HPDE6-E6E7 (cell line): ENCODE results near the gene CABP7.
"Not testable (repeated sequence)": the region's sequence is repeated elsewhere in the genome, so short reads cannot be mapped to it uniquely, and the experiment has no call there.

Experiments
- DNase-seq: peaks from one replicate; pipeline ENCODE4 v3.0.0; 2011; ENCODE audit warnings: missing footprints; ENCODE audit errors: extremely low spot score

Gene CABP7

DNA sequence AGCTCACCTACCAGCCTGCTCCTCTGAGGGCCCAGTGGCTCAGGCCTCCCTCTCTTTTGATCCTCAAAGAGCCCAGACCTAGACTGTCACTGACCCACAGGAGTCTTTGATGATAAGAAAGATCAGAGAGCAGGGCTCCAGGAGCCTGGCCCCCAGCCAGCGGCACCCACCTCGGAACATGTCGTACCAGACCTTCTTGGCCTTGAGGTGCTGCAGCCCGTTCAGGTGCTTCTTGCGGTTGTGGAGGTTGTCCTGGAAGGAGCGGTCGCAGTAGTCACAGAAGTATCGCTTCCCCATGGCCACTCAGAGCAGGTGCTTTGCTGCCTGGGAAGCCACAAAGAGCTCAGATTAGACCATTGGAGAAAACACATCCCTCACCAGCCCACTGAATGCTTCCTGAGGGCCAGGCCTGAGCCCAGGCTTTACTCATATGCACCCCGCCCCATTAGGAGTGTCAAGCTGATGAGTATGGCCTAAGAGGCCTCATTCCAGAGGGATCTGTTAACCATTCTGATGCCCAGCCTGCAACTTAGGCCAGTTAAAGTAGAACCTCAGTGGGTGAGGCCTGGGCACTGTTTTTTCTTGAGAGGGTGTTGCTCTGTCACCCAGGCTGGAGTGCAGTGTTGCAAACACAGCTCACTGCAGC is 28.6 kb downstream of the CABP7 start:
- DNase-seq = no peak

- no peak for DNase-seq
These were observed 30.2 kb downstream of the CABP7 start for GRCh38 chr22:29750029-29750428.

- DNase-seq = no peak
These were observed 31.0 kb downstream of the CABP7 start for GRCh38 chr22:29750559-29751538.

DNA sequence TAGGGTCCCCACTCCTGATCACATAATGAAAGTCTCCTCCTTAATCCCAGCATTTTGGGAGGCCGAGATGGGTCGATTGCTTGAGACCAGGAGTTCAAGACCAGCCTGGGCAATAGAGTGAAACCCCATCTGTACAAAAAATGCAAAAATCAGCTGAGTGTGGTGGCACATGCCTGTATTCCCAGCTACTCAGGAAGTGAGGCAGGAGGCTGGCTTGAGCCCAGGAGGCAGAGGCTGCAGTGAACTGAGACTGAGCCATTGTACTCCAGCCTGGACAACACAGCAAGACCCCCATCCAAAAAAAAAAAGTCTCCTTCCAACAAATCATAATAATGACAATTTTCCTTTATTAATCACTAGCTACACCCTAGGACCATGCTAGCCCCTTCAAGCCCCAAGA is 31.9 kb downstream of the CABP7 start:
- DNase-seq = no peak

DNA sequence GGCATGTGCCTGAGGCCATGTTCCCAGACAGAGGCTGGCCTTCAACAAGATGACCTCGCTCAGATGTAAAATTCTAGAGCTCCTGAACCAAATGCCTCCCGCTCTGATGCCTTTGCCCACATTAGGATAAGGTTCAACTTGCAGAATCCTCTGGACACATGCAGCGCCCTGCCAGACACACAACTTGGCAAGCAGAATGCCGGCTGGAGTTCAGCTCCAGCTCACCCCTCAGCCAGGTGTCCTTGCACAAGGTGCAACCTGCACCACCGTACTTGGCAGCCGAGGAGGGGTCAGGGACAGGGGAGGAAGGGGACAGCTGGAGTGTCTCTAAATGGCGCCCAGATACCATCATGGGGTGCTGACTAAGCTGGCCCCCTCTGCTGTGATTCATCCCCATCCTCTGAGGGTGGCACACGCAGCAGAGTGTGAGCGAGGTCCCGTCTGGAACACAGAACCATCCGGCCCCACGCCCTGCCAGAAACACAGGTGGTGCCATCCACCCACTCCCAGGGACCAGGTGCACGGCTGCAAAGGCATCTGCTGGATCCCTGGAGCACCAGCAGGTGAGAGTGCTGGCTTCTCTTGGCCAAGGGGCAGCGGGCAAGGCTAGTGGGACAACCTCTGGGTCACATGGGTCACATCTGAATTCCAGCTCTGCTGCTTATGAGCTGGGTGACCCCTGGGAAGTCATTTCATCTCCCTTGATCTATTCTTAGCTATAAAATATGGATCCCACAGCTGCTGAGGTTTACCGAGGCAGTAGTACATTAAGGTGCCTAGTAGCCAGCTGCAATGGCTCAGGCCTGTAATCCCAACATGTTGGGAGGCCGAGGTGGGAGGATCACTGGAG is 34.2 kb downstream of the CABP7 start:
- DNase-seq = no peak

- not testable (repeated sequence) for DNase-seq
These were observed 35.0 kb downstream of the CABP7 start for GRCh38 chr22:29754658-29755395.

- no peak for DNase-seq
These were observed 36.1 kb downstream of the CABP7 start for GRCh38 chr22:29755889-29756288.

GRCh38 chr22:29756341-29756740 is 36.5 kb downstream of the CABP7 start:
- DNase-seq = no peak

- no peak for DNase-seq
These were observed 37.3 kb downstream of the CABP7 start for GRCh38 chr22:29757096-29757495.

GRCh38 chr22:29758068-29758622 is 38.3 kb downstream of the CABP7 start:
- DNase-seq = no peak

GRCh38 chr22:29758959-29759358 is 39.2 kb downstream of the CABP7 start:
- no peak for DNase-seq

- no peak for DNase-seq
These were observed 42.5 kb downstream of the CABP7 start for GRCh38 chr22:29762263-29762662.

DNA sequence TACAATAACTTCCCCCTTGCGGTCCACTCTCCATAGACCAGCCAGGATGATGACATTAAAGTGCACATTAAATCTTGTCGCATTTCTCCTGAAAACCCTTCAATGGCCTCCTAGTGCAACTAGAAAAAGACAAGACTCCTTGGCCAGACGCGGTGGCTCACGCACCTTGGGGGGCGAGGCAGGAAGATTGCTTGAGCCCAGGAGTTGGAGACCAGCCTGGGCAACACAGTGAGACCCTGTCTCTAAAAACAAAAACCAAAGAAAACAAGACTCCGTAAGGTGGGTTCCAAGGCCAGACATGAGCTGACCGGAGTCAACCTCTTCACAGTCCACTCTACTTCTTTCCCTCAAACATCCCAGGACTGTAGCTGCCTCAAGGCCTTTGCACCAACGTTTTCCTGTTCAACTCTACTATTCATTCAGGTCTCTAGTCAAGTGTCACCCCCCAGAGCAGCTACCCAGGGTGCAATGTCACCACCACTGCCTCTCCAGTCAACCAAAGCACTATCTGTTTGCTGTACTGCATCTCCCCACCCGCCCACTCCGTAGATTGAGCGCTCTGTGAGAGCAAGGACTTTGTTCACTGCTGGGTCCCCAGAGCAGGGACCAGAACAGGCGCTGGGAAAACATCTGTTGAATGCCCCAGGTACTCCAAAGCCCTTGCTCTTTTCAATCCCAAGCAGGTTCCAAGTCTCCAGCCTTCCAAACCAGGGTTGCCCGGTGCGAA is 46.3 kb downstream of the CABP7 start:
- no peak for DNase-seq

DNA sequence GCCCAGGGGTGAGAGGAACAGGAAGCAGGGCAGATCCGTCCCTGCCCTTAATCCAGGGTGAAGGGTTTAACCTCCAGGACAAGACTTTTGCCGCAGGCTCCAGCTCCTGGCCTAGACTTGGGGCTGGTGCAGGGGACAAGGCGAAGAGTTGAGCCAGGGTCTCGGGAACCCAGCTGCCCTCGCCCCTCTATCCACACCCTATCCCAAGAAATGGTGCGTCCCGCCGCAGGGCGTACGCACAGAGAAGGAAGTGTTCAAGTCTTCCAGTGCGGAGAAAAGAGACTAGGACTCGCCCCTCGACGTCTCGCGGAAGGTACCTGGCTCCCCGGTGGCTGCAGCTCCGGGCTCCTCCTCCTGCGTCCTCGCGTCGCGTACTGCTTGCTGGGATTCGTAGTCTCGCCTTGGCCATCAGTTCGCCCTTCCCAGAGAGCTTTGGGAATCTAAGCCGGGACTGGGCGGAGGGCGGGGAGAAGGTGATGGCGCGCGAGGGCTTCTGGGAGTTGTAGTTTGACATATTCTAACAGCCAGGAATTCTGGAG is 46.9 kb downstream of the CABP7 start, which contains the start of gene ZMAT5:
TSS of gene ZMAT5 (minus strand) at position 376 of the 539 bp plus-strand sequence. CDS start 18,463 bp downstream, outside the sequence.
- DNase-seq = peak; percentile 100

DNA sequence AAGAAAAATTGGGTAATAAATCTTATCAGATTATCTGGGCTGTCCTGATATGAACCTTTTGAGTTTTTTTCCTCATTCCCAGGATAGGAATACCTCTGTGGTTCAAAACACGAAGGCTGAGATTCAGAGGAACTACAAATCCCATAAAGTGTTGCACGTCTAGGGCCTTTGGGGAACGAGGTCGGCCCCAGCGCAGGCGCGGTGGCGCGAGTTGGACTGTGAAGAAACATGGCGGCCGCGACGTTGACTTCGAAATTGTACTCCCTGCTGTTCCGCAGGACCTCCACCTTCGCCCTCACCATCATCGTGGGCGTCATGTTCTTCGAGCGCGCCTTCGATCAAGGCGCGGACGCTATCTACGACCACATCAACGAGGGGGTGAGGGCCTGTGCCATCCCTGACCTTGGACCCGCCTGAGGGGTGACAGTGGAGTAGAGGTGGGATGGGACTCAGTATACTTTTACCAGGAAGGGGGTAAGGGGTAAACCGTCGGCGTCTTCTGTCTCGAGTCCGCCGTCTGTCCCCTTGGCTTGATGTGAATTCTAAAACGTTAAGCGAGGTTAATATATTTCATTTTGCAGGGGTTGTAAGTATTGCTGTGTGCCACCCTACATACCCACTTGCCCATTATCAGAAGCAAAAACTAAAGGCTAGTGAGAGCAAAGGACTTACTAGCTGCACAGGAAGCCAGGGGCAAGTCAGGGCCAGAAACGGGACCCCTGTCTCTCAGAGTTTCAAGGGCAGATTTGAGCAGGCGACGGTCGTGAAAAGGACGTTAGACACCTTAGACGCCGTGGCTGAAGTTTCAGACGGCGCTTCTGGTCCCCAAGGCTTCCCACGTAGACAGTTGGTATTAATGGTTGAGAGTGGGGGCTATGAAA is 47.6 kb downstream of the CABP7 start, which contains the start of gene UQCR10:
TSS of gene UQCR10 (plus strand) at position 199 of the 881 bp plus-strand sequence. CDS start at position 229, 30 bp downstream.
- DNase-seq = peak; percentile 86

DNA sequence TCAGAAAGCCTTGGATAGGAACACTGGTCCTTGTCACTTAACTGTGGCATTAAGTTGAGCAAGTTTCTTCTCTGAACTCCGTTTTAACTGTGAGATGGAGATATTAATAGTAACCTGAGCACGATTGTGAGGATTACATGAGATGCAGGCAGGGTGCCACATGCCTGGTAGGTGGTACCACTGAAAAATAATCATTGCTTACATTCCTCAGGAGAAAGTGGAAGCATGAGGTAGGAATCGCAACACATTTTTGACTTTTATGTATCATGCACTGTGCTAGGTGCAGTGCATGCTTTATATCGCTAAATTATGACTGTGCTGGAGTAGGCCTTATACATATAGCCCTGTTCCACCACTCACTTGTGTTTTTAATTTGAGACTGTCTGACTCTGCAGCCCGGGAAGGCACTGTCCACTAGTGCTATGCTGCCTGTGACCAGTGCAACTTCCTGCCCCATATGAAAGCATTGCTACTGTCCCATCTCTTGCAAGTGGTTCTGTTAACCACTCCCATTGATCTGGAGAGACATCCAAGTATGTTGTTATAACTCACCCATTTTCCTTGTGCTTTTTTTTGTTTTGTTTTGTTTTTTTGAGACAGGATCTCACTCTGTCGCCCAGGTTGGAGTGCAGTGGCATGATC is 48.4 kb downstream of the CABP7 start:
- no peak for DNase-seq

DNA sequence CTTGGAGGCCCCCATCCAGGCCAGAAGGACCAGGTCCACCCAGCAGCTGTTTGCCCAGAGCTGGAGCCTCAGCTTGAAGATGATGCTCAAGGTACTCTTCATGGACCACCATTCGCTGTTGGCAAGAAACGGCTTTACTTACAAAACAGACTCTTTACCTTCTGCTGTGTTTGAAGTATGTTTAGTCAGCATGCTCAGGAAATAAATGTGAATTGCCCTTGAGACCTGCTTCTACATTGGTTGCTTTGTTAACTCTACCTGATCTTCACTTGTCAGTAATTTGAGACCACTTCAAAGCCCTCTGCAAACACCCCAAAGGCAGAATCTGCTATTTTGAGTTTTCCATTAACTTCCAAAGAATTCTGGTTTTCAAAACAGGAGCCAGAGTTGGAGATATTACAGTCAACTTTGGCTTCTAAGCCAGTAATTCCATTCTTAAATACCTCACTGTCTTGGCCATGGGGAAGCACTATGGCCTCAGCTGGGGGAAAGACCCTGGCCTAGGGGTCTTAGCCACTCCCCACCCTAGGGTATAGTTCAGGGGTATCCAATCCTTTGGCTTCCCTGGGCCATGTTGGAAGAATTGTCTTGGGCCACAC is 50.0 kb downstream of the CABP7 start:
- no peak for DNase-seq

DNA sequence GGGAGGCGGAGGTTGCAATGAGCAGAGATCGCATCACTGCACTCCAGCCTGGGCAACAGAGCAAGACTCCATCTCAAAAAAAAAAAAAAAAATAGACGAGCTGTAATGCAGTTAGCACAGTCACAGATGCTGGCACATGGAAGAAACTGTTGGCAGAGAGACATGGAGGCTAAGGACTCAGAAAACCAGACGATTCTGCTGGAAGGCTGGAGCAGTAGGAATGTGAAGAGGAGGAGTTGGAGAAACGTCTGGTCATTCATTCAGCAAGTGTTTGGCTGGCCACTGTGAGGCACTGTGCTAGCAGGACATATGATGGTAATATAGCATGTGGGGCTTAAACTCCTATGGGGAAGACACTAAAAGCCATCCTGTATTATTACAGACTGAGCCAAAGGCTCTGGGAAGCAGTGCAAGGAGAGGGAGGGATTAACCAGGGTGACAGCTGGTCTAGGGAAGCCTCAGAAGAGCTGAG is 52.4 kb downstream of the CABP7 start:
- DNase-seq = no peak
